COLO829 (cell line): ENCODE results near the gene FOXF1.

Experiments
- DNase-seq: peaks from one replicate; pipeline ENCODE4 v3.0.0; 2012; ENCODE audit warnings: low spot score

The FOXF1 gene

GRCh38 chr16:86510465-86511261 lies at the start of gene FOXF1:
Gene FOXF1, plus strand, starts transcription at chr16:86510527. Its CDS starts 43 bp downstream, at chr16:86510570.
- DNase-seq: no peak

- no peak for DNase-seq
These were observed 49.3 kb upstream of the FOXF1 start for GRCh38 chr16:86461037-86461436.

- DNase-seq: no peak
These were observed 47.8 kb upstream of the FOXF1 start for GRCh38 chr16:86462334-86463084.

DNA sequence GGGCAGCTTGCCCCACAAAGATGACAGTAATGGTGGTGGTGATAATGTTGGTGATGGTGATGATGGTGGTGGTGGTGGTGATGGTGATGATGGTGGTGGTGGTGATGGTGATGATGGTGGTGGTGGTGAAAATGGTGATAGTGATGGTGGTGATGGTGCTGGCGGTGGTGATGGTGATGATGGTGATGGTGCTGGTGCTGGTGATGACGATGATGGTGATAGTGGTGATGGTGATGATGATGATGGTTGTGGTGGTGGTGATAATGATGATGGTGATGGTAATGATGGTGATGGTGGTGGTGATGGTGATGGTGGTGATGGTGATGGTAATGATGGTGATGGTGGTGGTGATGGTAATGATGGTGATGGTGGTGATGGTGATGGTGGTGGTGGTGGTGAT lies 46.3 kb upstream of the FOXF1 start:
- DNase-seq: no peak

DNA sequence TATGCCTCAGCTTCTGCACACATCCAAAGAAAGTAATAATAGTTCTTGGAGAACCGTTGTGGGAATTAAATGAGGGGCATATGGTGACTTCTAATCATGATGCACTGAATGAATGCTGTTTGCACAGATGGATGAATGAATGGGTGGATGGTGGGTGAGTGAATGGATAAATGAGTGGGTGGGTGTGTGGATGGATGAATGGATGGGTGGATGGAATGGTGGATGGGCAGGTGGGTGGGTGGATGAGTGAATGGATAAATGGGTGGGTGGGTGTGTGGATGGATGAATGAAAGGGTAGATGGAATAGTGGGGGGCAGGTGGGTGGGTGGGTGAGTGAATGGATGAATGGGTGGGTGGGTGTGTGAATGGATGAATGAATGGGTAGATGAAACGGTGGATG lies 44.9 kb upstream of the FOXF1 start:
- DNase-seq: no peak

GRCh38 chr16:86466696-86467406 lies 43.5 kb upstream of the FOXF1 start:
- DNase-seq: no peak

- DNase-seq: no peak
These were observed 42.8 kb upstream of the FOXF1 start for GRCh38 chr16:86467490-86467889.

- DNase-seq: no peak
These were observed 39.4 kb upstream of the FOXF1 start for GRCh38 chr16:86470964-86471363.

DNA sequence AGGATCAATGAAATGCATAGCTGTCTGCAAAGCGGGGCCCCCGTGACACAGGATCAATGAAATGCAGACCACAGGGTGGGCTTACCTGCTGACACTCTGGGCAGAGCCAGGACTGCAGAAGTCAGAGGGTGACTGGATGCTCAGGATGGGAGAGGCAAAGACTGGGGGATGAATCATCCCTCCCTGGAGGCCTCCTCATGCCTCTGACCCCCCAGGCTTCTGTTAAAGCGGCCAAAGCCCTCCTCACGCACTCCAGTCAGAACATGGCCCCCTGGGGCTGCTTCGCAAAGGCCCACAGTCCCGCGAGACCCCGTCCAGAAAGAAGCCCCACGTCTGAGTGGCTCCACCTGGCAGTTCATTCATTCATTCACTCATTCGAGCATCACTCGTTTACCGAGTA lies 38.4 kb upstream of the FOXF1 start:
- DNase-seq: no peak

DNA sequence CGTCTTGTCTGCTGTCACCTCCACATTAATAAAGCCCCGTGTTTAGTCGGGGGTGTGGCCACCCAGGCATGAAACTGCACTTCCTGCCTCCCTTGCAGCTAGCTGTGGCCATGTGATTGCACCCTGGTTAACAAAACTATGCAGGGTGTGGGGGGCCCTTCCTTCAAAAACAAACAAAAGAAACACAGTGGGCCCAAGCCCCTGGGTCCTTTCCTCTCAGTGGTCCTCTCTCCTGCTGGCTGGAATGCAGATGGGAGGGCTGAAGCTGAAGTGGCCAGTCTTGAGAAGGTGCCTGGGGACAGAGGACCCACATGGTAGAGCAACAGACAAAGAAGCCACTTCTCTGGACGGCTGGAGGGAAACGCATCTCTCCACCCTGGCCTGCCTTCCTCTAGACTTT lies 38.0 kb upstream of the FOXF1 start:
- DNase-seq: no peak

- DNase-seq: no peak
These were observed 33.3 kb upstream of the FOXF1 start for GRCh38 chr16:86476956-86477534.

GRCh38 chr16:86477642-86478041 lies 32.7 kb upstream of the FOXF1 start:
- no peak for DNase-seq

DNA sequence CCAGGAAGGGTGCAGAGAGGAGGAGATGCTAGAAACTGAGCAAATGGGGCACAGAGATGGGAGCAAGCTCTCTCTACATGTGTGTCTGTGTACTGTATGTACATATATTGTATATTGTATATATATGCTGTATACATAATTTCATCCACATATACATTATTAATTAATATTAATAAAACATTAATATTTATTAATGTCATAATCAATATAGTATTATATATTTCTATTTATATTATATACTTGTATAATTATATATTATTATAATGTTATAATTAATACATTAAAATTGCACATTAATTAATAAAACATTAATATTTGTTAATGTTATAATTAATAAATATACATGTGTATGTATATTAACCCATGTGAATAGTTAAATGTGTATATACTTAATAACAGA lies 31.5 kb upstream of the FOXF1 start:
- no peak for DNase-seq

GRCh38 chr16:86479419-86479818 lies 30.9 kb upstream of the FOXF1 start:
- no peak for DNase-seq

GRCh38 chr16:86480444-86480843 lies 29.9 kb upstream of the FOXF1 start:
- DNase-seq: no peak

GRCh38 chr16:86481607-86482006 lies 28.7 kb upstream of the FOXF1 start:
- DNase-seq: no peak

DNA sequence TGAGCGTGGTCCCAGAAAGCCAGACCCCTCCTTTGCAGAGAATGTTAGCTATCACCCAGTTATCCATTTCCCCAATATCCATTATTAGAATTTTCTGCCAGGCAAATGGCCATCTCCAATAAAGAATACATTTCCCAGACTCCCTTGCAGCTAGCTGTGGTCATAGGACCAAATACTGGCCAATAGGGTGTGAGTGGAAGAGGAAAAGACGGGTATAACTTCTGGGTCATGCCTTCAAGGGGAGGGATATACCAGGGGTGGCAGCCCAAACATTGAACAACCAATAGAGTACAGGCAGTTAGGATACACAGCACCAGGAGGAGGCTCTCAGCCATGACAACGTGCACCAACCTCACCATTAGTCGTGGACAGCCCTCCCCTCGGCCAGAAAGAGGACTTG lies 26.1 kb upstream of the FOXF1 start:
- DNase-seq: no peak

DNA sequence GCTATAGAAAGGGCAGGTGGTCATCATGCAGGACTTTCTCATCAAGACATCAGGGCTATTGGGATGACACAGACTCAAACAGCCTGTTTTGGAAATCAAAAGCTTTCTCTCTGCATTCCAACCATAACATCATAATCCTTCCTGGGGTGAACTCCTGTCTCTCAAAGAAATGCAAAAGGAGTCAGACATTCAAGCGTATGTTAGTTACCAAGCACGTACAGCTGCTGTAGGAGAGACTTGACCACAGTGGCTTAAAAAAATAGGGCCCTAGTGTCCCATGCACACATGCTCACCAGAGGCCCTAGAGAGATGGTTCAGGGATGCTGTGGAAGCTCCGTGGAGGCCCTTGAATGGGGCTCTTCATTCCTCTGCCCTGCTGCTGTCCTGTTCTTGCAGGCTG lies 24.6 kb upstream of the FOXF1 start:
- DNase-seq: no peak

DNA sequence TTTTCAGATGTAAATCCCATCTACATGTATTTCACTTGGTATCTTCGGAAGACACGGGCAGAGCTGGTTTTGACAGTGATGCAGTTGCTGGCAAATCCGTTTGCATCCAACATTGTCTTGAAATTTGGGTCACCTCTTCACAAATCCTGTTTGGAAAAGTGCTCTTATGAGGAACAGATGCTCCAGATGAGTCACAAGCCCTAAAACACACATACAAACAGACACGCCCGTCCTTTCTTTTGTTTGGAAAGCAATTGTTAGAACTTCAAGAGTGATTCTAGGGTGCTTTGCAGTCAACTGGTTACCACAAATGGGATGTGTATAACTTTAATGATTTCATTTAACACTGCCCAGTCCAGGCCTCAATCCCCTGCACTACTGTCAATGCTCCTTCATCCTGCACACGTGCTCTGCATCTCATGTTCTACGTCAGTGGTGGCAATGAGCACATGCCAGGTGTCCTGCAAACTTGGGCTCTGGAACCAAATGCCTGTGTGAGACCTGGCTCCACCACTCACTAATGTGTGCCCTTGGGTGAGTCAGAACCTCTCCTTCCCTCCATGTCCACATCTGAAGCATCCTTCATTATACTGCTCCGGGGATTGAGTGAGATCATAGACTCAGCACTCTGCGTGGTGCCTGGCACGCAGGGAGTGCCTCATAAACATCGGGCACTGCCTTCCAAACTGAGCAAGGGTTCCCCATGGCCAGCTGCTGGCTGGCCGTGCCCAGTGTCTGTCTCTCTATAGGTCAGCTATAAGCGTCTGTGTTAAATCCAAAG lies 19.3 kb upstream of the FOXF1 start:
- no peak for DNase-seq

DNA sequence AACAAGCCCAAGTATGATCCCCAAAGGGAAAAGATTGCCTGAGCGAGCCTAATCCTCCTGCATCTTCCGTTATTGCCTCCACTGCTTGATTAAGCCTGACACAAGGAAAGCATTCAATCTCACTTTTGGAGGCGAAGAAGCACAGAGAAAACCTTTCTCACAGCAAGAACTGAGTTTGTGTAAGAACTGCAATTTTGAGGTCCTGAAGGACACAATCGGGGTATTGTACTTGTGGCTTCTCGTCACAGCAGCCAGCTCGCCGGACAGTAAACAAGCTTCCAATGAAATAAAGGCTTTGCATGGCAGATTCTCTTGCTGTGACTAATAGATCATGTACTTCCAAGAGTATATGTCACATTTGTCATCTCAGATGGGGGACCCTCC lies 18.7 kb upstream of the FOXF1 start:
- peak; percentile 84 for DNase-seq

GRCh38 chr16:86492267-86492960 lies 17.9 kb upstream of the FOXF1 start:
- DNase-seq: no peak
